Common myeloid progenitor, CD34-positive (primary cell): ENCODE measurements around the gene RNF144B.
A peak's percentile ranks its signal among the peaks of the same experiment; 100 is the strongest.
"Not testable (repeated sequence)": the region's sequence is repeated elsewhere in the genome, so short reads cannot be mapped to it uniquely, and the experiment has no call there.

Experiments
- CTCF ChIA-PET: fragments of 350-600 bp; sonication (Branson Sonifier 250); formaldehyde crosslinking; loops from one replicate; lab custom pipeline; 2021; ENCODE audit warnings: antibody characterized with exemption; lab: Charles Lee
- POLR2A ChIA-PET: fragments of 350-600 bp; sonication (Branson Sonifier 250); formaldehyde crosslinking; loops from one replicate; lab custom pipeline; 2021; ENCODE audit warnings: antibody characterized with exemption; lab: Charles Lee
- DNase-seq, 3 donors: peaks; one replicate each; pipeline versions ENCODE4 v3.0.0 to v3.0.0-alpha.2; 2013
- H3K27ac ChIP-seq, 2 experiments: 1 replicate in 1 of 2; 2 replicates in 1 of 2; pipeline ENCODE4 v1.7.0; 2013; ENCODE audit warnings: inconsistent platforms in 2 of 2, low read length in 2 of 2, mild to moderate bottlenecking in 2 of 2, low read depth in 1 of 2, moderate library complexity in 1 of 2; ENCODE audit not compliant: severe bottlenecking in 2 of 2, insufficient read depth in 1 of 2, poor library complexity in 1 of 2
- H3K27me3 ChIP-seq, 5 experiments: replicated peaks in 2 of 5; 1 replicate in 3 of 5; 2 replicates in 2 of 5; pipeline versions ENCODE4 v1.6.1 to v1.7.0; 2013; ENCODE audit warnings: low read length in 4 of 5, mild to moderate bottlenecking in 2 of 5, moderate library complexity in 2 of 5, inconsistent platforms in 1 of 5; ENCODE audit not compliant: insufficient read depth in 5 of 5, control insufficient read depth in 4 of 5
- H3K36me3 ChIP-seq, 4 experiments: 1 replicate in 2 of 4; 2 replicates in 2 of 4; pipeline versions ENCODE4 v1.6.1 to v1.7.0; 2013; ENCODE audit warnings: low read length in 3 of 4, control low read depth in 1 of 4, mild to moderate bottlenecking in 1 of 4; ENCODE audit not compliant: control insufficient read depth in 4 of 4, insufficient read depth in 4 of 4
- H3K4me1 ChIP-seq, 4 experiments: 1 replicate in 3 of 4; 2 replicates in 1 of 4; pipeline versions ENCODE4 v1.6.1 to v1.7.1; 2013; ENCODE audit warnings: low read length in 3 of 4, mild to moderate bottlenecking in 3 of 4, control low read depth in 1 of 4, inconsistent platforms in 1 of 4, moderate library complexity in 1 of 4; ENCODE audit not compliant: control insufficient read depth in 4 of 4, insufficient read depth in 4 of 4; ENCODE audit errors: control extremely low read depth in 1 of 4
- H3K4me3 ChIP-seq, 7 experiments: 1 replicate in 4 of 7; 2 replicates in 3 of 7; pipeline versions ENCODE4 v1.5.1 to v1.7.0; 2013; ENCODE audit warnings: mild to moderate bottlenecking in 7 of 7, low read length in 6 of 7, moderate library complexity in 6 of 7, inconsistent platforms in 2 of 7, low read depth in 2 of 7, control low read depth in 1 of 7; ENCODE audit not compliant: insufficient read depth in 4 of 7, control insufficient read depth in 1 of 7; ENCODE audit errors: extremely low read depth in 1 of 7
- H3K9me3 ChIP-seq, 5 experiments: 1 replicate in 4 of 5; 2 replicates in 1 of 5; pipeline versions ENCODE4 v1.6.1 to v1.7.1; 2013; ENCODE audit warnings: low read length in 4 of 5, mild to moderate bottlenecking in 2 of 5, inconsistent platforms in 1 of 5, low read depth in 1 of 5, moderate library complexity in 1 of 5; ENCODE audit not compliant: control insufficient read depth in 4 of 5, insufficient read depth in 2 of 5; ENCODE audit errors: control extremely low read depth in 1 of 5
- WGBS: methylation state at CpG from one replicate; pipeline ENCODE4 v1.1.5; 2013; ENCODE audit not compliant: insufficient coverage; 5-methylcytosine and 5-hydroxymethylcytosine counted together

The RNF144B gene

DNA sequence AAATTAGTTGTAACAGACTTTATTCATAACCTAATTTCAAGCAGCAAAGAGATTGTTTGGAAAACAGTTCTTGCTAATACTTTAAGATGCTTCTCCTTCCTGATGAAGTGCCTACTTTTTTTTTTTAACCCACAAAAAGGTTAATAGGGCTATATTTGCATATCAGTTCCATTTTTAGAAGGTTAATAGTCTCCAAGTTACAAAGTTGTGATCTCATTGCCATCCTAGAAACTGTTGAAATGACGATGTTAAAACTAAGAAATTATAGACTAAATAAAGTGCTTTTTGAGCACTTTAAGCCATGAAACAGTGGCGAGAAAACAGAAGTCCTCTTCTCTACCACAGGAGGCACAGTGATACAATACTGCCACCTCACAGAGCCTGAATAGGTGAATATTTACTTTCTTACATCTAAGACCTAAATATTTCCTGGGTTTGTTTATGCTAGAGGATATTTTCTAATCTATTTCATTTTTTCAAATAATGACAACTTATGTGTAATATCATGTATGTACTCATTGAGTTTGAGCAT lies 5.3 kb downstream of the RNF144B start:
- POLR2A ChIA-PET = no interaction called here

DNA sequence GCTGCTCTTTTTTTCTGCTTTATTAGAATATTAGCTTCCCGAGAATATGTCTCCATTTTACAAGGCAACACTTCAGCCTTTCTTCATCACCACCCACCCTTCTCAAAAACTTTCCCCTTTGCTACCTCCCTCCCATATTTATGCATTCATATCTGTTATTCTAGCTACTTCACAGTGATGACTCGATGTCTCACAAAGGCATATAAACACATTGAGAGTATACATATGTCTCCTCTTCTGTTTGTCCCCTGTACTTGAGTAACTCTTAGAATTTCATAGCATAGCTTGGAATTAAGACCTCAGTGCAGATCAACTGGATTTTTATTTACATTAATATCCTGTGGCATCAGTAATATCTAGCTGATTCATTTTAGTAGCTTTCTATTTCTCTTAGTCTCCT lies 6.5 kb downstream of the RNF144B start:
- no peak for DNase-seq
- Histone ChIP-seq H3K4me1 (peaks cover 11 to 33% (median 15%) of the 10 kb centered on the region in 4 experiments), H3K9me3 (no peaks in the 10 kb centered on the region), H3K36me3 (peaks cover 0 to 8% (median 0%) of the 10 kb centered on the region in 4 experiments), H3K4me3 (no peak overlapping the region), H3K27me3 (no peaks in the 10 kb centered on the region), H3K27ac (no peak overlapping the region)
- CTCF ChIA-PET = interaction anchor here (1.0 to 1.7 kb wide), 4 partner anchors 18 to 110 kb away, joined by 3 to 5 read pairs (median 4); no protein-coding TSS in a partner anchor
- WGBS = 100% methylated on average over 2 of the region's 2 CpGs
- POLR2A ChIA-PET = no interaction called here

More for the DNA sequence above, 5.3 kb downstream of the RNF144B start:
- peak in 2 of 3 donors; percentile 26 to 41 for DNase-seq
- no CpG with 5 or more reads among the region's 2 CpGs for WGBS
- H3K4me3 ChIP-seq = no peak overlapping the region
- peaks cover 11 to 41% (median 26%) of the 10 kb centered on the region in 4 experiments for H3K4me1 ChIP-seq
- H3K36me3 ChIP-seq = peaks cover 0 to 5% (median 0%) of the 10 kb centered on the region in 4 experiments
- H3K27me3 ChIP-seq = no peaks in the 10 kb centered on the region
- H3K9me3 ChIP-seq = no peaks in the 10 kb centered on the region
- CTCF ChIA-PET = interaction anchor here (0.7 to 1.4 kb wide), 3 partner anchors 16 to 1978 kb away, joined by 3 read pairs; no protein-coding TSS in a partner anchor
- H3K27ac ChIP-seq = no peak overlapping the region

DNA sequence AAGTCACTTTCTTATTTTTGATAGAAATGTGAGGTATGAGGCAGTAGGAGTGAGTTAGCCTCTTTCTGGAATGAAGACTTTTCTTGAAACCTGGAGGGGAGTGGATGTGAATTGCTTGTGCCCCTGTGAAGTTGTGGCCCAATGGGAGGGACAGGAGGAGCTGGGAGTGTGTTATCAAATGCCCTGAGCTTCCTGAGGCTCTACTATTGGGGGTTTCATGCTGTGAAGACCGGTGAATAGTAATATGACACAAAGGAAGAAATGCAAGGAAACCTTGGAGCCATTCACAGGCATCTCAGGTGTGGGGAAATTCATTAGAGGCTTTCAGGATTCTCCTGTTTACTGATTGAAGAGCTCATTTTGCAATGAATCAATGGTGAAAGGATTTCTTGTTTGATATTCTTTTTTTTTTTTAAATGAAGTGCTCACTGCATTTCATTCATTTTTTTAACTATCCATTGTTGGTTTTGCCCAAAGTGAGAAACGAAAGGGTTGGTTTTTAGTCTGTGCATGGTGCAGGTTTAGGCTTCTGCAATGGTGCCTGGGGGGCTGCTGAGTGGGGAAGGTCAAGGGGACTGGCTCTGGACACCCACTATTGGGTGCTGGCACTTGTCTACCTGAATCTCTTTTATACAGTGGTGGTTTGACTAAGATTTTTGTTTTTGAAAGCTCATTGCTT lies 8.2 kb downstream of the RNF144B start:
- H3K27me3 ChIP-seq = no peaks in the 10 kb centered on the region
- no peak overlapping the region for H3K27ac ChIP-seq
- peaks cover 1 to 19% (median 6%) of the 10 kb centered on the region in 4 experiments for H3K4me1 ChIP-seq
- ChIA-PET CTCF (interaction anchor here (1.3 kb wide), 1 partner anchor 72 kb away, joined by 4 read pairs; no protein-coding TSS in a partner anchor), POLR2A (interaction anchor here (0.7 kb wide), 1 partner anchor 68 kb away, joined by 3 read pairs; no protein-coding TSS in a partner anchor)
- H3K36me3 ChIP-seq = peaks cover 2 to 19% (median 7%) of the 10 kb centered on the region in 4 experiments
- H3K9me3 ChIP-seq = no peaks in the 10 kb centered on the region
- no peak for DNase-seq
- 91% methylated on average over 1 of the region's 2 CpGs for WGBS
- H3K4me3 ChIP-seq = no peak overlapping the region

DNA sequence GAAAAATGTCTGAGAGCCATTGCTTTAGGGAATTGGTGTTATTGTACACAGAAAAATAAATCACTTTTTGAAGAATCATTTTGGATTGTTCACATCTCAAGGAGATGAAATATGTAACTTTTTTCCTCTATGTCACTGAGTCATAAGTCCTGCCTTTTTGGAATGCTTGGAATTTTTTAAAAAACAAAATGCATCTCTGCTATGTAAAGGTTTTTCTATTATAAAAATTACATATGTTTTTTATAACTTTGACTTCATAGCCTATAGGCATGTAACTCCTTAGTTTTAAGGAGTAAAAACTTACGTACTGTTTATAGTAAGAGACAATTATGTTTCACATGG lies 8.7 kb downstream of the RNF144B start:
- CTCF ChIA-PET = no interaction called here
- H3K36me3 ChIP-seq = peaks cover 2 to 24% (median 8%) of the 10 kb centered on the region in 4 experiments
- no peak for DNase-seq
- no peak overlapping the region for H3K4me3 ChIP-seq
- peaks cover 5 to 19% (median 10%) of the 10 kb centered on the region in 4 experiments for H3K4me1 ChIP-seq
- WGBS = no CpG with 5 or more reads among the region's 1 CpG
- no peaks in the 10 kb centered on the region for H3K9me3 ChIP-seq
- H3K27me3 ChIP-seq = no peaks in the 10 kb centered on the region
- POLR2A ChIA-PET = no interaction called here
- H3K27ac ChIP-seq = no peak overlapping the region

DNA sequence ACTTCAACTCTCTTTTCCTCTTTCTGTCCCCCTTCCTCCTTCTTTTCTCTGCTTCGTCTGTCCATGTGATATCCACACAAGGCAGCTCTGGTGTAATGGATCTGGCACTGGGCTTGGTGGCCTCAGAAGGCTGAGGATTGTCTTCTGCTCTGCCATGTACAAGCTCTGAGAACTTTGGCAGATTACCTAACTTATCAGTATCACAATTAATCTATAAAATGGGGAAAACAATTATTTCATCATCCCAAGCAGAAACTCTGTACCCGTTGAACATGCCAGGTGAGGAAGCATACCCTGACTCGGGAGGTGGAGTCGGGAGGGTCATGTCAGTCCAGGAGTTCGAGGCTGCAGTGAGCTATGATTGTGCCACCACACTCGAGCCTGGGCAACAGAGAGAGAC lies 10.6 kb downstream of the RNF144B start:
- Histone ChIP-seq H3K4me1 (peaks cover 10 to 17% (median 12%) of the 10 kb centered on the region in 4 experiments), H3K36me3 (peaks cover 4 to 38% (median 9%) of the 10 kb centered on the region in 4 experiments), H3K27me3 (no peaks in the 10 kb centered on the region), H3K27ac (no peak overlapping the region), H3K9me3 (no peaks in the 10 kb centered on the region), H3K4me3 (no peak overlapping the region)
- ChIA-PET CTCF (no interaction called here), POLR2A (no interaction called here)
- DNase-seq = no peak
- 100% methylated on average over 4 of the region's 6 CpGs for WGBS

DNA sequence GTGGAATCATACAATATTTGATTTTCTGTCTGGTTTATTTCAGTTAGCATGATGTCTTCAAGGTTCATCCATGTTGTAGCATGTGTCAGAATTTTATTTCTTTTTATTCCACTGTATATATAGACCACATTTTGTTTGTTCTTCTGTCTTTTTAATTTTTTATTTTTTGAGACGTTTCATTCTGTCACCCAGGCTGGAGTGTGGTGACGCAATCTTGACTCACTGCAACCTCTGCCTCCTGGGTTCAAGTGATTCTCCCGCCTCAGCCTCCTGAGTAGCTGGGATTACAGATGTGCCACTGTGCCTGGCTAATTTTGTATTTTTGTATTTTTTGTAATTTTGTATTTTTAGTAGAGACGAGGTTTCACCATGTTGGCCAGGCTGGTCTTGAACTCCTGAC lies 11.1 kb downstream of the RNF144B start:
- H3K4me3 ChIP-seq, H3K27ac ChIP-seq, DNase-seq, H3K27me3 ChIP-seq, H3K9me3 ChIP-seq, POLR2A ChIA-PET: not testable (repeated sequence)
- H3K36me3 ChIP-seq = peaks cover 4 to 40% (median 9%) of the 10 kb centered on the region in 4 experiments
- CTCF ChIA-PET = interaction anchor here (1.0 kb wide), 1 partner anchor 101 kb away, joined by 4 read pairs; no protein-coding TSS in a partner anchor
- peaks cover 10 to 16% (median 12%) of the 10 kb centered on the region in 4 experiments for H3K4me1 ChIP-seq
- 100% methylated on average over 1 of the region's 4 CpGs for WGBS
